Measurements from ENCODE around the gene STK40. TPM values are rescaled to one million over a fixed set of nuclear protein-coding genes. Genes with fewer than 3 reads are reported as not detected.

Gene STK40
- total RNA-seq, 1 experiment from 2014 or later, result 14.4 TPM

GRCh38 chr1:36420836-36421317 is 35.2 kb upstream of the STK40 start:
- H3K4me2 ChIP-seq (ENCODE audit: low read length), result peak overlapping the region; percentile 65
- POLR2A ChIA-PET (ENCODE audit: unreplicated experiment), result no interaction called here
- CTCF ChIA-PET, result interaction anchor here (1.0 kb wide), 1 partner anchor 78 kb away, joined by 3 read pairs; no protein-coding TSS in a partner anchor
- peaks cover 18% of the 10 kb centered on the region for H3K4me1 ChIP-seq (ENCODE audit: insufficient read depth, low read length)
- H2AFZ ChIP-seq (ENCODE audit: low read length), result peak overlapping the region; percentile 89
- no peaks in the 10 kb centered on the region for H3K9me2 ChIP-seq (replicated peaks; ENCODE audit: low read length)
- no peaks in the 10 kb centered on the region for H3K36me3 ChIP-seq (ENCODE audit: low read depth, low read length)
- H3K79me2 ChIP-seq (ENCODE audit: low read length), result no peaks in the 10 kb centered on the region
- H3K4me3 ChIP-seq (ENCODE audit: low read length), result no peak overlapping the region
- no peak overlapping the region for H3K27ac ChIP-seq (ENCODE audit: low read length)
- H3F3A ChIP-seq (ENCODE audit: low read length, unreplicated experiment), result no peaks in the 10 kb centered on the region
- H4K20me1 ChIP-seq (ENCODE audit: low read length), result no peaks in the 10 kb centered on the region
- peak; percentile 92 for ATAC-seq
- DNase-seq, result peak; percentile 95
- intact Hi-C loops (cut with micrococcal nuclease), result loop anchor here (1.0 to 2.0 kb wide), 3 partner anchors 52 to 124 kb away; no protein-coding TSS in a partner anchor
- no peak for TF ChIP-seq EZH2 (IDR thresholded peaks at IDR 0.05; ENCODE audit: low read length, unreplicated experiment)
- TF ChIP-seq, protein P1, sequence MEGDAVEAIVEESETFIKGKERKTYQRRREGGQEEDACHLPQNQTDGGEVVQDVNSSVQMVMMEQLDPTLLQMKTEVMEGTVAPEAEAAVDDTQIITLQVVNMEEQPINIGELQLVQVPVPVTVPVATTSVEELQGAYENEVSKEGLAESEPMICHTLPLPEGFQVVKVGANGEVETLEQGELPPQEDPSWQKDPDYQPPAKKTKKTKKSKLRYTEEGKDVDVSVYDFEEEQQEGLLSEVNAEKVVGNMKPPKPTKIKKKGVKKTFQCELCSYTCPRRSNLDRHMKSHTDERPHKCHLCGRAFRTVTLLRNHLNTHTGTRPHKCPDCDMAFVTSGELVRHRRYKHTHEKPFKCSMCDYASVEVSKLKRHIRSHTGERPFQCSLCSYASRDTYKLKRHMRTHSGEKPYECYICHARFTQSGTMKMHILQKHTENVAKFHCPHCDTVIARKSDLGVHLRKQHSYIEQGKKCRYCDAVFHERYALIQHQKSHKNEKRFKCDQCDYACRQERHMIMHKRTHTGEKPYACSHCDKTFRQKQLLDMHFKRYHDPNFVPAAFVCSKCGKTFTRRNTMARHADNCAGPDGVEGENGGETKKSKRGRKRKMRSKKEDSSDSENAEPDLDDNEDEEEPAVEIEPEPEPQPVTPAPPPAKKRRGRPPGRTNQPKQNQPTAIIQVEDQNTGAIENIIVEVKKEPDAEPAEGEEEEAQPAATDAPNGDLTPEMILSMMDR (conservative IDR thresholded peaks at IDR 0.05; ENCODE audit: low read depth, low read length), result peak; percentile 94
- no peaks in the 10 kb centered on the region for H3K9me3 ChIP-seq (ENCODE audit: low read length)
- no peak overlapping the region for H3K9ac ChIP-seq (ENCODE audit: low read length)
- no peaks in the 10 kb centered on the region for H3K27me3 ChIP-seq (ENCODE audit: low read length)
- no TSS peak for BruUV-seq (replicated peaks)

GRCh38 chr1:36420409-36420808 is 34.7 kb upstream of the STK40 start:
- CTCF ChIA-PET, result interaction anchor here (1.0 kb wide), 1 partner anchor 77 kb away, joined by 3 read pairs; no protein-coding TSS in a partner anchor
- Histone ChIP-seq H3K27ac (ENCODE audit: low read length) (no peak overlapping the region), H3K9me3 (ENCODE audit: low read length) (no peaks in the 10 kb centered on the region)

DNA sequence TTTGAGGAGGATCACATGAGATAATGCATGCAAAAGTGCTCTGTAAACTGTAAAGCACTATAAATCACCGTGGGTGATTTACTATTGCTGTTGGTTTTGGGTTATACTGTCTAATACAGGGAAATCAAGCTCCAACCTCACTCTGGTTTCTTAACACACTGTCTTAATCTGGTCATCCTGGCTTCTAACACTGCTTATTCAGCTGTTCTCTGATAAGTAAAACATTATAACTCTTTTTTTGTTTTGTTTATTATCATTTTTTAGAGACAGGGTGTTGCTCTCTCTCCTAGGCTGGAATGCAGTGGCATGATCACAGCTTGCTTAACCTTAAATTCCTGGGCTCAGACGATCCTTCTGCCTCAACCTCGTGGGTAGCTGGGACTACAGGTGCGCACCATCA is 33.8 kb upstream of the STK40 start:
- intact Hi-C loops (cut with micrococcal nuclease), result no loop called here
- no peaks in the 10 kb centered on the region for H3K9me2 ChIP-seq (replicated peaks; ENCODE audit: low read length)

More at GRCh38 chr1:36420409-36420808, 34.7 kb upstream of the STK40 start:
- Histone ChIP-seq H4K20me1 (ENCODE audit: low read length) (no peaks in the 10 kb centered on the region), H3K36me3 (ENCODE audit: low read depth, low read length) (no peaks in the 10 kb centered on the region), H3K4me1 (ENCODE audit: insufficient read depth, low read length) (peaks cover 14% of the 10 kb centered on the region), H2AFZ (ENCODE audit: low read length) (peak overlapping the region; percentile 89), H3K9ac (ENCODE audit: low read length) (no peak overlapping the region), H3K27me3 (ENCODE audit: low read length) (no peaks in the 10 kb centered on the region), H3K79me2 (ENCODE audit: low read length) (no peaks in the 10 kb centered on the region), H3K4me3 (ENCODE audit: low read length) (no peak overlapping the region), H3F3A (ENCODE audit: low read length, unreplicated experiment) (no peaks in the 10 kb centered on the region), H3K4me2 (ENCODE audit: low read length) (peak overlapping the region; percentile 65), H3K9me2 (replicated peaks; ENCODE audit: low read length) (no peaks in the 10 kb centered on the region)
- intact Hi-C loops (cut with micrococcal nuclease), result loop anchor here (1.0 to 2.0 kb wide), 3 partner anchors 51 to 124 kb away; no protein-coding TSS in a partner anchor
- ATAC-seq (no peak), DNase-seq (no peak)
- POLR2A ChIA-PET (ENCODE audit: unreplicated experiment), result interaction anchor here (0.5 kb wide), 1 partner anchor 48 kb away, joined by 5 read pairs; no protein-coding TSS in a partner anchor
- no TSS peak for BruUV-seq (replicated peaks)
- TF ChIP-seq, protein P1 (conservative IDR thresholded peaks at IDR 0.05; ENCODE audit: low read depth, low read length), result no peak
- TF ChIP-seq EZH2phosphoT487 (IDR thresholded peaks at IDR 0.05; ENCODE audit: borderline replicate concordance, low read length) (no peak), EZH2 (IDR thresholded peaks at IDR 0.05; ENCODE audit: low read length, unreplicated experiment) (no peak)

More for the DNA sequence above, 33.8 kb upstream of the STK40 start:
- Histone ChIP-seq H3K27ac (ENCODE audit: low read length) (no peak overlapping the region), H3K4me2 (ENCODE audit: low read length) (no peak overlapping the region), H4K20me1 (ENCODE audit: low read length) (no peaks in the 10 kb centered on the region), H3F3A (ENCODE audit: low read length, unreplicated experiment) (no peaks in the 10 kb centered on the region), H3K36me3 (ENCODE audit: low read depth, low read length) (no peaks in the 10 kb centered on the region), H3K4me3 (ENCODE audit: low read length) (no peak overlapping the region), H3K79me2 (ENCODE audit: low read length) (no peaks in the 10 kb centered on the region), H3K9me3 (ENCODE audit: low read length) (no peaks in the 10 kb centered on the region), H2AFZ (ENCODE audit: low read length) (no peak overlapping the region), H3K9ac (ENCODE audit: low read length) (no peak overlapping the region), H3K27me3 (ENCODE audit: low read length) (no peaks in the 10 kb centered on the region), H3K4me1 (ENCODE audit: insufficient read depth, low read length) (peaks cover 14% of the 10 kb centered on the region)
- ChIA-PET POLR2A (ENCODE audit: unreplicated experiment) (no interaction called here), CTCF (interaction anchor here (0.6 kb wide), 1 partner anchor 22 kb away, joined by 4 read pairs; no protein-coding TSS in a partner anchor)
- TF ChIP-seq EZH2 (IDR thresholded peaks at IDR 0.05; ENCODE audit: low read length, unreplicated experiment) (no peak), EZH2phosphoT487 (IDR thresholded peaks at IDR 0.05; ENCODE audit: borderline replicate concordance, low read length) (no peak)
- TF ChIP-seq, protein P1 (conservative IDR thresholded peaks at IDR 0.05; ENCODE audit: low read depth, low read length), result no peak
- BruUV-seq (replicated peaks), result no TSS peak
- DNase-seq, result no peak
- ATAC-seq, result no peak

All from PC-3 (cell line).